SK-N-MC (cell line): Measurements from ENCODE around the gene ZGRF1.

Source experiments
- EZH2 ChIP-seq: fragments of 200-600 bp; sonication (generic); IDR thresholded peaks from one replicate; pipeline ENCODE4 v1.6.1; 2017; ENCODE audit warnings: antibody characterized with exemption
- POLR2AphosphoS5 ChIP-seq: IDR thresholded peaks from 2 replicates; pipeline ENCODE4 v1.6.1; 2012; ENCODE audit warnings: mild to moderate bottlenecking, low read depth, low read length, borderline replicate concordance

- TF ChIP-seq POLR2AphosphoS5 (no peak), EZH2 (no peak)
These were observed 105.6 kb downstream of the ZGRF1 start for GRCh38 chr4:112531146-112531545.
